ENCODE data around the gene POP4. TPM values are rescaled to one million over a fixed set of nuclear protein-coding genes. Genes with fewer than 3 reads are reported as not detected.
"Not testable (repeated sequence)": the region's sequence is repeated elsewhere in the genome, so short reads cannot be mapped to it uniquely, and the experiment has no call there.

Gene POP4
- total RNA-seq (ENCODE audit: insufficient read depth, low replicate concordance): 61.2 TPM

GRCh38 chr19:29605653-29606419 is at the start of gene POP4:
TSS of gene POP4 (plus strand) at chr19:29606283. CDS start at chr19:29606319, 36 bp downstream.
- peak; percentile 99 for DNase-seq (ENCODE audit: low spot score)

GRCh38 chr19:29559110-29559509 is 47.0 kb upstream of the POP4 start:
- DNase-seq (ENCODE audit: low spot score): not testable (repeated sequence)

- DNase-seq (ENCODE audit: low spot score): no peak
Observed at GRCh38 chr19:29559743-29560142, 46.3 kb upstream of the POP4 start.

GRCh38 chr19:29560313-29561075 is 45.6 kb upstream of the POP4 start:
- no peak for DNase-seq (ENCODE audit: low spot score)

GRCh38 chr19:29561601-29562000 is 44.5 kb upstream of the POP4 start:
- no peak for DNase-seq (ENCODE audit: low spot score)

- no peak for DNase-seq (ENCODE audit: low spot score)
Observed at GRCh38 chr19:29562299-29563297, 43.5 kb upstream of the POP4 start.

- no peak for DNase-seq (ENCODE audit: low spot score)
Observed at GRCh38 chr19:29563486-29564101, 42.5 kb upstream of the POP4 start.

GRCh38 chr19:29564574-29565005 is 41.5 kb upstream of the POP4 start:
- no peak for DNase-seq (ENCODE audit: low spot score)

GRCh38 chr19:29565171-29565570 is 40.9 kb upstream of the POP4 start:
- no peak for DNase-seq (ENCODE audit: low spot score)

GRCh38 chr19:29566496-29567054 is 39.5 kb upstream of the POP4 start:
- DNase-seq (ENCODE audit: low spot score): no peak

- DNase-seq (ENCODE audit: low spot score): no peak
Observed at GRCh38 chr19:29567366-29567915, 38.6 kb upstream of the POP4 start.

GRCh38 chr19:29568036-29569025 is 37.8 kb upstream of the POP4 start:
- no peak for DNase-seq (ENCODE audit: low spot score)

- no peak for DNase-seq (ENCODE audit: low spot score)
Observed at GRCh38 chr19:29569038-29569911, 36.8 kb upstream of the POP4 start.

- no peak for DNase-seq (ENCODE audit: low spot score)
Observed at GRCh38 chr19:29571181-29571580, 34.9 kb upstream of the POP4 start.

- DNase-seq (ENCODE audit: low spot score): no peak
Observed at GRCh38 chr19:29573486-29573885, 32.6 kb upstream of the POP4 start.

GRCh38 chr19:29574510-29574909 is 31.6 kb upstream of the POP4 start:
- DNase-seq (ENCODE audit: low spot score): no peak

GRCh38 chr19:29576046-29576606 is 30.0 kb upstream of the POP4 start:
- no peak for DNase-seq (ENCODE audit: low spot score)

Measured in umbilical cord (tissue), 2 donors.